GM12874 (cell line): Measurements from ENCODE around the gene TXNRD2.

ENCODE experiments used
- TF ChIP-seq, protein P1 (sequence below): IDR thresholded peaks from 2 replicates; pipeline ENCODE4 v1.5.1; 2011; ENCODE audit warnings: low read depth, mild to moderate bottlenecking, control low read depth, low read length, moderate library complexity; ENCODE audit not compliant: insufficient read depth

Gene TXNRD2

DNA sequence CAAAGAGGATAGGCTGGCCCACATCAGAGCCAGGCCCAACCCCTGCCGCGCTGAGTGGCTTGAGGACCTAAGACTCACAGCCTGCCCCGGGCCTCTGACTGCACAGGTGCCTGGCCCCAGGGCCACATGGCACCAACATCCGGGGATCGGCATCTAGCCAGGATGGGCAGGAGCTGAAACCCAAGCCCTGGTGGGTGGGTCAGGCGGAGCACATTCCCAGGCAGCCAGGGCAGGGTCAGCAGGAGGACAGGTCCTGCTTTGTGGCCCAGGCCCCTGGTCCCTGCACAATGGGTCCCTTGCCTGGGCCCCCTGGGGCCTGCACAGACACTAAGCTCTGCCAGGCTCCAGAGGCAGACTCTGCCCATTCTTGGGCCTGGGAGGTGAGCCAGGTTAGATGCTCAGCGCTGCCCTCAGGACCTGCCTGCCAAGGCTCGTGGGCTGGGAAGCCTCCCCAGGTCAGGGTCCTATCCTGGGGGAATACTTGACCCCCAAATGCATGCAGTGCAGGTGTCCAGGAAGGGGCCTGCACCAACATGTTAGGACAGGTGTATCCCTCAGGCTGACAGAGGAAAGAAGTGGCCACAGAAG, 41.5 kb upstream of the TXNRD2 start:
- TF ChIP-seq, protein P1, sequence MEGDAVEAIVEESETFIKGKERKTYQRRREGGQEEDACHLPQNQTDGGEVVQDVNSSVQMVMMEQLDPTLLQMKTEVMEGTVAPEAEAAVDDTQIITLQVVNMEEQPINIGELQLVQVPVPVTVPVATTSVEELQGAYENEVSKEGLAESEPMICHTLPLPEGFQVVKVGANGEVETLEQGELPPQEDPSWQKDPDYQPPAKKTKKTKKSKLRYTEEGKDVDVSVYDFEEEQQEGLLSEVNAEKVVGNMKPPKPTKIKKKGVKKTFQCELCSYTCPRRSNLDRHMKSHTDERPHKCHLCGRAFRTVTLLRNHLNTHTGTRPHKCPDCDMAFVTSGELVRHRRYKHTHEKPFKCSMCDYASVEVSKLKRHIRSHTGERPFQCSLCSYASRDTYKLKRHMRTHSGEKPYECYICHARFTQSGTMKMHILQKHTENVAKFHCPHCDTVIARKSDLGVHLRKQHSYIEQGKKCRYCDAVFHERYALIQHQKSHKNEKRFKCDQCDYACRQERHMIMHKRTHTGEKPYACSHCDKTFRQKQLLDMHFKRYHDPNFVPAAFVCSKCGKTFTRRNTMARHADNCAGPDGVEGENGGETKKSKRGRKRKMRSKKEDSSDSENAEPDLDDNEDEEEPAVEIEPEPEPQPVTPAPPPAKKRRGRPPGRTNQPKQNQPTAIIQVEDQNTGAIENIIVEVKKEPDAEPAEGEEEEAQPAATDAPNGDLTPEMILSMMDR = no peak

DNA sequence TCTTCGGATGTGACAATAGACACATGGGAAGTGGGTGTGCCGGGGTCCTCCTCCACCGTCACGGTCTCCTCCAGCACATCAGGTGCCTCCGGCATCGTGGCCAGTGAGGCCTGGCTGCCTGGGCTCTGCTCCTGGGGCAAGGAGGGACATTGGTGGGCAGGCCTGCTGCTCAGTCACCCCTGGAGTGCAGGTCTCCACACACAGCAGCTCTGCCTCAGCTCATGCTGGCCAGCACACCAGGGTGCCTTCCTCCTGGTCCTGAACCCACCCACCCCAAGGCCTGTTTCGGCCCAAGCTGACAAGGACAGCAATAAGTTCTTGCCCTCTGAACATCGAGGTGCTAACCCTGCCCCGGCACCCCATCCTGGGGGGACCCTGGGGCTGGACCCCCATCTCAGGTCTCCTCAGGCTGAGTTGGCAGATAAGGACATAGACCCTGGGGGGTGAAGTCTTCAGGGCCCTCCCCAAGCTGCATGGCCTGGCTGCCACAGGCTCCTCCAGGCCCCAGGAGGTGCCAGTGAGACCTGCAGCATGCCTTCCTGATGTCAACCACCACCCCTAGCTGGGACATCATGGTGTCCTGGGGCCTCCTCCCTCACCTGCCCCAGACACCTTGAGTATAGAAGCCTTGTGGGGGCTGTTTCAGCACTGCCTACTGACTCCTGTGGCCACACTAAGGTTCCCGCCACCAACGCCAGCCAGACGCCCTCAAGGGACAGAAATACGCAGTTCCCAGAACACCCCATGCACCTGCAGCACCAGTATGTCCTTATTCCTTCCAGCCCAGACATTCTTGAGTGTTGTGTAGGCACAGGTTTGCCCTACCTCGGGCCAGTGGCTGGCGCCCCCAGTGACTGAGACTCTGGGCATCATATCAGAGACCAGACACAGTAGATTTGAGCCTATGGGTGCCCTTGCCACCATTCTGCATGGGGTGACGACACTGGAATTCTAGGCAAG, 40.6 kb upstream of the TXNRD2 start:
- TF ChIP-seq, protein P1 = no peak

DNA sequence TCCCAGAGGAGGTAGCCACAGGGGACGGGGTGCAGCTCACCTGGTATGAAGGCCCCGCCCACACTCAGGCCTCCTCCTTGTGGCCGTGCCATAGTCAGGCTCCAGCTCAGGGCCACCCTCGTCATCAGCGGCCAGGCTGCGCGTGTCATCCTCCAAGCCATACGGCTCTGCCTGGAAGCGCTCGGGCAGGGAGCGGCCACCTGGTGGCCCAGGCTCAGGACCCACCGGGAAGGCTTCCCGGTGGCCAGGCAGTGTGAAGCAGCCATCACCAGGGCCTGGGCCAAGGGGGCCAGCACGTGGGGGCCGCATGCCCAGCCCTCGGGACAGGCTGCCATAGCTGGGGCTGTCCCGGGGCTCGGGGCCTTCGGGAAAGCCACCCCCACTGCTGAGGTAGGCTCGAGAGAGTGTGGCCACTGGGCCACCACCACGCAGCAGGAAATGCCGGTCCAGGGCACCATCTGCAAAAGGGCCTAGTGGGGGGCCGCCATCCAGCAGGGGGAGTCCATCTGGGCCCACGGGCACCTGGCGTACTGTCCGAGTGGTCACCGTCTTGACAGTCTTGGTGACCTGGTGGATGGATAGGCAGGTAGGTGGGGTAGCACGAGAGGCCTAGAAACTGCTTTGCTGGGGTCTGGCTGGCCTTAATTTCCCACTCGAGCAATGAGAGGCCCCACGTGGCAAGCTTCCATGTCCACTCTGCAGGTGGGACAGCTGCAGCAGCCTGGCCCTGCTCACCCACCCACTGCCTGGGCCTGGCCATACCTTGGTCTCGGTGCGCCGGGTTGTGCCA, 39.7 kb upstream of the TXNRD2 start:
- TF ChIP-seq, protein P1 = no peak

DNA sequence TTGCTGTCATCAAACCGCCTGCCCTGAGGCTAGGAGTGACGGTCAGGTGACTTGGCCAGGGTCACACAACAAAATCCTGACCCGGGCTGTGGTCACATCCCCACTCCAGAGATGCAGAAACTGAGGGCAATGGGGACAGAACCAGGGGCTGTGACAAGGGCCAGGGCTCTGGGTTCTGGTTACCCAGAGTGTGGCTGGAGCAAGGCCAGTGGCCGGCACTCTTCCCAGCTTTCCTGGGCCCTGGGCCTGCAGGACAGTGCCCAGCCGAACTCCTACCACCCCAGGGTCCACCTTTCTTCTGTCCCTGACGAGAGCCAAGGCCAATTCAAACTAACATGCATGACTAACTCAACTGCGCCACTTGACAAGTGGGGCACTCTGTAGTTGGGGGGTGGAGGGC, 39.1 kb upstream of the TXNRD2 start:
- TF ChIP-seq, protein P1 = no peak

DNA sequence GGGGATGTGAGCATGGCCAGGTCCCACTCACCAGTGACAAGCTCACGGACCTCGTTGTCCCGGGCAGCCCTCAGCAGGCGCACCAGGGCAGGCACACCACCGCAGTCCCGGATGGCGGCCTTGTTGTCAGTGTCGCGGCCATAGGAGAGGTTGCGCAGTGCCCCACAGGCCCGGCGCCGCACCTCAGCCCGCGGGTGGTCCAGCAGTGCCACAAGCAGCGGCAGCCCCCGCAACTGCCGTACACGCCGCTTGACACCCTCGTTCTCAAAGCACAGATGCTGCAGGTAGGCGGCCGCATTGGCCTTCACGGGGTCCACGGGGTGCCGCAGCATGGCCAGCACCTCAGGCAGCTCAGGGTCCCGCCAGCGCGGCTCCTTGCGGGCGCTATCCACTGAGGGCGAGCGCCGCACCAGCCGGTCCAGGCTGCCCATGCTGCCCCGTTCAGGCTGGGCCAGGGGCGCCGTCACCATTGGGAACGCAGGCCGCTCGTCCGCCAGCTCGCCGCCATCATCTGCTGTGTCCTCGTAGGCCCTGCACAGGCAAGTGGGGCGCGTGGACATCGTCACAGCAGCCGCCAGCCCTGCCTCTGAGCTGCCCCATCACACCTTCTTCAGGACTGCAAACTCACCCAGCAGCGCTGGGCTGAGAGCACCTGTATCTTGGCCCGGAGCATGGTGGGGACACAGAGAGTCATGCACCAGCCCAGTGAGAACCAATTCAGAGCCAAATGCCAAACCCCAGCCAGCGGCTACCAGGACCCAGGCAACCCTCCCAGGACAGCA, 38.3 kb upstream of the TXNRD2 start:
- TF ChIP-seq, protein P1 = no peak

DNA sequence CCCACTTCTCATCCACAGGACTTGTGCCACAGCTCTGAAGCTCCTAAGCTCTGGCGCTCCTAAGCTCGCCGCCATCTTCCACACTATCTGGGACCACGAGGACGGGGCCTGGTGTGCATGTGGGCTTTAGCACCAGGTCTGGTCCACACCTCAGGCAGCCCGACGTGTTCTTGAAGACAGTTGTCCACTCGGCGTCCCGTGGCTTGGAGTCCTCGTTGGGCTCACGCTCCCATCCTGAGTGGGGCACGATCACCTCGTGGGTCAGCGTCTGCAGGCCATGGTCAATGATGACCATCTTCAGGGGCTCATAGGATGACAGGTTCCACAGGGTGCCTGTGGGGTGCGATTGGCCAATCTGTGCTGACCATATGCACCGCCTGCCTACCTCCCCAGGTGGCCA, 37.1 kb upstream of the TXNRD2 start:
- TF ChIP-seq, protein P1 = no peak
